Measurements from ENCODE around the gene ABLIM3.
"Not testable (repeated sequence)": the region's sequence is repeated elsewhere in the genome, so short reads cannot be mapped to it uniquely, and the experiment has no call there.

The ABLIM3 gene

DNA sequence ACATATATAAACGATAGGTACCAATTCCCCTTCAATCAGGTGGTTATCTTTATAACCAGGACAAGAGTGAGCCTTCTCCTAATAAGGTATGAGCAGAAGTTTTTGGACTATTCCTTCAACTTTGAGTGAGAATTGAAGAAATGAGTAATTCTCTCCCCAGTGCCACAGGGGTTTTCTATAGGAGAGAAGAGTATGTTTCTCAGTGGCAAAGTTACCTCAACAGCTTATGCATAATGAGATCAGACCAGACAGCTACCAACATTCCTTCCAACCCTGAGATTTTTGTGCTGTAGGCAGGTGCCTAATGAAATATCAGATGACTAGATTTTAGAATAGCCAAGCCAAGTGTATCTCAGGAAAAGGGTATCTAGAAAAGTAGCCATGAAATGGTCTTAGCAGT, 40.9 kb downstream of the ABLIM3 start:
- Histone ChIP-seq H3K4me1 (ENCODE audit: control insufficient read depth in 1 of 2, insufficient read depth in 2 of 2, low read length in 2 of 2) (no peaks in the 10 kb centered on the region), H3K9ac (ENCODE audit: low read depth in 1 of 2, low read length in 2 of 2) (no peak overlapping the region), H3K36me3 (ENCODE audit: control insufficient read depth in 1 of 2, insufficient read depth in 2 of 2, low read length in 2 of 2) (no peaks in the 10 kb centered on the region), H3K27me3 (ENCODE audit: control insufficient read depth in 1 of 2, insufficient read depth in 2 of 2, low read length in 2 of 2) (peaks cover 3 to 5% of the 10 kb centered on the region in 2 donors), H3K9me3 (ENCODE audit: control insufficient read depth in 1 of 2, low read length in 2 of 2) (no peaks in the 10 kb centered on the region), H3K27ac (ENCODE audit: low read depth, low read length) (no peak overlapping the region), H3K4me3 (ENCODE audit: low read depth in 1 of 2, low read length in 2 of 2) (no peak overlapping the region)

DNA sequence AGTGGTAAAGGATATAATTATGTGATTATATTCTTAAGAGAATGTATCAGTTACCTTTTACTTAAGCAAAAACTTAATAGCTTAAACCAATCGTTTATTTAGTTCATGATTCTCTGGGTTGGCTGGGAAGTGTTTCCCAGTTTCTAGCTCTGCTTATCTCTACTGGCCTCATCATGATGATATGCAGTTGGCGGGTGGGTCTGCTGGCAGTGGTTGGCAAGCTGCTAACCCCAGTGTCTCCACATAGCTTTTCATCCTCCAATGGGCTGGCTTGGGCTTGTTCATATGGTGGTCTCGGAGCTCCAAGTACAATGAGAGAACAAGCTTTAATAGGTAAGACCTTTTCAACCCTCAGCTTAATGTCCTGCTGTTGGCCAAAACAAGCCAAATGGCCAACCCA, 43.8 kb downstream of the ABLIM3 start:
- Histone ChIP-seq H3K4me1 (ENCODE audit: control insufficient read depth in 1 of 2, insufficient read depth in 2 of 2, low read length in 2 of 2) (no peaks in the 10 kb centered on the region), H3K36me3 (ENCODE audit: control insufficient read depth in 1 of 2, insufficient read depth in 2 of 2, low read length in 2 of 2) (no peaks in the 10 kb centered on the region), H3K9me3 (ENCODE audit: control insufficient read depth in 1 of 2, low read length in 2 of 2) (no peaks in the 10 kb centered on the region), H3K9ac (ENCODE audit: low read depth in 1 of 2, low read length in 2 of 2) (no peak overlapping the region), H3K27me3 (ENCODE audit: control insufficient read depth in 1 of 2, insufficient read depth in 2 of 2, low read length in 2 of 2) (no peaks in the 10 kb centered on the region), H3K4me3 (ENCODE audit: low read depth in 1 of 2, low read length in 2 of 2) (no peak overlapping the region), H3K27ac (ENCODE audit: low read depth, low read length) (no peak overlapping the region)

DNA sequence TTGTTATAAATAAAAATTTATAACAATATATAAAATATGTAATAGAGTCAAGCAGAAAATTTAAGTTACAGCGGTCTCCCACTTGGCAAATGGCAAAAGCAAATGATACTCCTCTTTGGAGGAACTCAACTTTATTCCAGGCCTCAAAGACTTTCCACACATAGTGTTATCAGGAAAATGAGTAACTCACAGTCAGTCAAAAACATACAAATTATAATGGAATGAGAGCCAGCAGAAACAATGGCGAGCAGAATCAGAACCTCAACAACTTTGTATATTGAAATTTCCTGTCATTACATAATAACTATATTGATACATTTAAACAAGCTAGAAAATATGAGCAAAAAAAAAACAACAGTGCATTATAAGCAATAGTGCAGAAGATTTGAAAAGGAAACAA, 45.2 kb downstream of the ABLIM3 start:
- H3K36me3 ChIP-seq (ENCODE audit: control insufficient read depth in 1 of 2, insufficient read depth in 2 of 2, low read length in 2 of 2): no peaks in the 10 kb centered on the region
- H3K27me3 ChIP-seq (ENCODE audit: control insufficient read depth in 1 of 2, insufficient read depth in 2 of 2, low read length in 2 of 2): no peaks in the 10 kb centered on the region
- H3K9me3 ChIP-seq (ENCODE audit: control insufficient read depth in 1 of 2, low read length in 2 of 2): no peaks in the 10 kb centered on the region
- no peaks in the 10 kb centered on the region for H3K4me1 ChIP-seq (ENCODE audit: control insufficient read depth in 1 of 2, insufficient read depth in 2 of 2, low read length in 2 of 2)
- no peak overlapping the region for H3K9ac ChIP-seq (ENCODE audit: low read depth in 1 of 2, low read length in 2 of 2)
- no peak overlapping the region for H3K27ac ChIP-seq (ENCODE audit: low read depth, low read length)
- H3K4me3 ChIP-seq (ENCODE audit: low read depth in 1 of 2, low read length in 2 of 2): no peak overlapping the region

DNA sequence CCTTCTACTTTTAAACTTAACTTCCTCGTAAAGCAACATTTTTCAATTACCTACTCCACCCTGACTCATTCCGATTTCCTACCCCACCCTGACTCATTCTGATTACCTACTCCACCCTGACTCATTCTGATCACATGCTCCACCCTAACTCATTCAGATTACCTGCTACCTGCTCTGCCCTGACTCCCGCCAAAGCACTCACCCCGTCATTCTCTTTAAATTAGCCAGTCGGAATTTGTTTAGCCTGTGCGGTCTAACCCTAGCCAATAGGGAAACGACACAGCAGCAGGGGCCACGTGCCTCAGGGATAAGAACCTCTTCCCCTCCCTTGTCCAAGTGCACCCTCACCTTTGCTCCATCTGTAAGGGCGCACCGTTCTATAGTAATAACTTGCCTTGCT, 46.3 kb downstream of the ABLIM3 start:
- H3K4me3 ChIP-seq (ENCODE audit: low read depth in 1 of 2, low read length in 2 of 2); H3K9ac ChIP-seq (ENCODE audit: low read depth in 1 of 2, low read length in 2 of 2); H3K9me3 ChIP-seq (ENCODE audit: control insufficient read depth in 1 of 2, low read length in 2 of 2); H3K27me3 ChIP-seq (ENCODE audit: control insufficient read depth in 1 of 2, insufficient read depth in 2 of 2, low read length in 2 of 2); H3K4me1 ChIP-seq (ENCODE audit: control insufficient read depth in 1 of 2, insufficient read depth in 2 of 2, low read length in 2 of 2); H3K27ac ChIP-seq (ENCODE audit: low read depth, low read length); H3K36me3 ChIP-seq (ENCODE audit: control insufficient read depth in 1 of 2, insufficient read depth in 2 of 2, low read length in 2 of 2): not testable (repeated sequence)

DNA sequence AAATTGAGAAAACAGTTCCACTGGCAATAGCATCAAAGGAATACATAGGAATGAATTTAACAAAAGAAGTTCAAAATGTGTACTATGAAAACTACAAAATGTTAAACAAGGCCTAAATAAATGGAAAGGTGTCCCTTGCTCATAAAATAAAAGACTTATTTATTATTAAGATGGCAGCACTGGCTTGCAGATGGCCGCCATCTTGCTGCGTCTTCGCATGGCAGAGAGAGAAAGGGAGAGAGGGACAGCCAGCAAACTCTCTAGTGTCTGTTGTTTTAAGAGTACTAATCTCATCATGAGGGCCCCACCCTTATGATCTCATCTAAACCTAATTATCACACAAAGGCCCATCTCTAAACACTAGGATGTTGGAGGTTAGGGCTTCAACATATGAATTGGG, 47.1 kb downstream of the ABLIM3 start:
- Histone ChIP-seq H3K4me3 (ENCODE audit: low read depth in 1 of 2, low read length in 2 of 2) (no peak overlapping the region), H3K27ac (ENCODE audit: low read depth, low read length) (no peak overlapping the region), H3K36me3 (ENCODE audit: control insufficient read depth in 1 of 2, insufficient read depth in 2 of 2, low read length in 2 of 2) (no peaks in the 10 kb centered on the region), H3K27me3 (ENCODE audit: control insufficient read depth in 1 of 2, insufficient read depth in 2 of 2, low read length in 2 of 2) (no peaks in the 10 kb centered on the region), H3K9ac (ENCODE audit: low read depth in 1 of 2, low read length in 2 of 2) (no peak overlapping the region), H3K4me1 (ENCODE audit: control insufficient read depth in 1 of 2, insufficient read depth in 2 of 2, low read length in 2 of 2) (no peaks in the 10 kb centered on the region), H3K9me3 (ENCODE audit: control insufficient read depth in 1 of 2, low read length in 2 of 2) (no peaks in the 10 kb centered on the region)

DNA sequence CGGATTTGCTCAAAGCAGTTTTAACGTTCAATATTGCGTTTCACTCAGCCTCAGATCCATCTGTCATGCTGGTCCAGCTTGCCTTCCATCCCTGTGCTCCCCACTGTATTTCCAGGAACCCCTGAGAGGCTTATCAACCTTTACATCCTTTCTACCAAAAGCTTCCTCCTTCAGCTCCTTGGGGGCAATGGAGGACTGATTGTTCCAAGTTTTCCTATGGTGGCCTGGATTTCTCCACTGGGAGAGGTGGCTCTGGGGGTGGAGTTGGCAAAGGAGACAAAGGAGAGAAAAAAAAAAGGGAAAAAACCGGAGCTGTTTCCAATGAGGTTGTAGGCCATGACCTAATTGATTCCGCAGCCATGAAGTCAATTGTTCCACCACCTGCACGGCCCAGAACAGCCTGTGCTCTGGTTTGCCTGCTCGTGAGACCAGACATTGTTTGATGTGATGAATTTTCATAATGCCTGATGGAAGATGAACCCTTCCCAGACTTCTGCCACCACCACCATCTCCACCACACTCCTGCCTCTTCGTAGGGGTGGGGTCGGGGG, 54.1 kb downstream of the ABLIM3 start:
- H3K4me1 ChIP-seq (ENCODE audit: control insufficient read depth in 1 of 2, insufficient read depth in 2 of 2, low read length in 2 of 2): no peaks in the 10 kb centered on the region
- no peaks in the 10 kb centered on the region for H3K9me3 ChIP-seq (ENCODE audit: control insufficient read depth in 1 of 2, low read length in 2 of 2)
- H3K9ac ChIP-seq (ENCODE audit: low read depth in 1 of 2, low read length in 2 of 2): no peak overlapping the region
- H3K27ac ChIP-seq (ENCODE audit: low read depth, low read length): no peak overlapping the region
- no peaks in the 10 kb centered on the region for H3K27me3 ChIP-seq (ENCODE audit: control insufficient read depth in 1 of 2, insufficient read depth in 2 of 2, low read length in 2 of 2)
- no peak overlapping the region for H3K4me3 ChIP-seq (ENCODE audit: low read depth in 1 of 2, low read length in 2 of 2)
- no peaks in the 10 kb centered on the region for H3K36me3 ChIP-seq (ENCODE audit: control insufficient read depth in 1 of 2, insufficient read depth in 2 of 2, low read length in 2 of 2)

DNA sequence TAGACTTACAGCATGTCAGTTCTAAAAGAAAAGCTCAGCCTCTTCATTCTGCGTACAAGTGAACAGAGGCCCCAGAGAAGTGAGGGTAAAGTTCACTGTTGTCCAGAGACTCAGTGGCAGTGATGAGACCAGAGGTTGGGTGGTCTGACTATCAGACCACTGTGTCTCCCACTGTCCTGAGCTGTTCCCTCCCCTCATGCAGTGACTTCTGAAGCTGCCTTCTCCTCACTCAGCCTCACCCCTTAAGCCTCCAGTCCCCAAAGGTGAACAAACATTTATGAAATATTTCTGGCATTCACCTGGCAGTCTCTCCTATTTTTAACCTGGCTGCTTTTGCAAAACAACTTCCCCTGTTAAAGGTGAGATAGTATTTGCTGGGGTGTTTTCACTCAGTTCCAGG, 54.7 kb downstream of the ABLIM3 start:
- Histone ChIP-seq H3K4me1 (ENCODE audit: control insufficient read depth in 1 of 2, insufficient read depth in 2 of 2, low read length in 2 of 2) (no peaks in the 10 kb centered on the region), H3K4me3 (ENCODE audit: low read depth in 1 of 2, low read length in 2 of 2) (no peak overlapping the region), H3K36me3 (ENCODE audit: control insufficient read depth in 1 of 2, insufficient read depth in 2 of 2, low read length in 2 of 2) (no peaks in the 10 kb centered on the region), H3K9me3 (ENCODE audit: control insufficient read depth in 1 of 2, low read length in 2 of 2) (no peaks in the 10 kb centered on the region), H3K9ac (ENCODE audit: low read depth in 1 of 2, low read length in 2 of 2) (no peak overlapping the region), H3K27me3 (ENCODE audit: control insufficient read depth in 1 of 2, insufficient read depth in 2 of 2, low read length in 2 of 2) (no peaks in the 10 kb centered on the region), H3K27ac (ENCODE audit: low read depth, low read length) (no peak overlapping the region)

DNA sequence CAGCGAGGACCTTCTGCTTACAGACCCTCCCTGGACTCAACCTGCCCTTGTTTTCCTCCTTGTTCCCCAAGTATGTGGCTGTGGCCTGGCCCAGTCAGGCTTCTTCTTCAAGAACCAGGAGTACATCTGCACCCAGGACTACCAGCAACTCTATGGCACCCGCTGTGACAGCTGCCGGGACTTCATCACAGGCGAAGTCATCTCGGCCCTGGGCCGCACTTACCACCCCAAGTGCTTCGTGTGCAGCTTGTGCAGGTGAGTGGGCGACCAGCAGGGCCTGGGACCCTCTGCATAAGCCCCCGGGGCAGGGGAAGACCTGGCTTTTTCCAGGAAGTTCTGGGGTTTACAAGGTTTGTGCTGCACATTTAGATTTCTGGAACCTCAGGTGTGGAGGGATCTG, 56.9 kb downstream of the ABLIM3 start:
- Histone ChIP-seq H3K4me3 (ENCODE audit: low read depth in 1 of 2, low read length in 2 of 2) (no peak overlapping the region), H3K27ac (ENCODE audit: low read depth, low read length) (no peak overlapping the region), H3K4me1 (ENCODE audit: control insufficient read depth in 1 of 2, insufficient read depth in 2 of 2, low read length in 2 of 2) (no peaks in the 10 kb centered on the region), H3K9ac (ENCODE audit: low read depth in 1 of 2, low read length in 2 of 2) (no peak overlapping the region), H3K36me3 (ENCODE audit: control insufficient read depth in 1 of 2, insufficient read depth in 2 of 2, low read length in 2 of 2) (peaks cover 0 to under 1% of the 10 kb centered on the region in 2 donors), H3K9me3 (ENCODE audit: control insufficient read depth in 1 of 2, low read length in 2 of 2) (no peaks in the 10 kb centered on the region), H3K27me3 (ENCODE audit: control insufficient read depth in 1 of 2, insufficient read depth in 2 of 2, low read length in 2 of 2) (no peaks in the 10 kb centered on the region)

DNA sequence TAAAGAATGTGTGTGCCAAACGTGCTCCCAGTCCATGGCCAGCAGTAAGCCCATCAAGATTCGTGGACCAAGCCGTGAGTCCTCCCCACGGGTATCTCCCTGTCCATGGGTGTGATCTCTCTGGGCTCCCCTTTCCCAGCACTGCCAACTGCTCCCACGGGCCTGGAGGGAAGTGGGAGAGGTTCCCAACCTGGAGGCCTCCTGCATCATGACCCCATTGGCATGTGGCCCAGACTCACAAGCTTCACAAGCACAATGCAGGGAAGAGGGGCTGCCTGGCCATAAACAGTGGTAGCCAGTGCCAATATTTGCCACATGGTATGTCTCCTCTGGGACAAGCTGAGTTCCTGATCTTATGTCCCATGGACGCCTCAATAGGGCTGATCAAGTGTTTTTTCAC, 59.1 kb downstream of the ABLIM3 start:
- no peak overlapping the region for H3K9ac ChIP-seq (ENCODE audit: low read depth in 1 of 2, low read length in 2 of 2)
- H3K27ac ChIP-seq (ENCODE audit: low read depth, low read length): no peak overlapping the region
- H3K27me3 ChIP-seq (ENCODE audit: control insufficient read depth in 1 of 2, insufficient read depth in 2 of 2, low read length in 2 of 2): no peaks in the 10 kb centered on the region
- no peaks in the 10 kb centered on the region for H3K9me3 ChIP-seq (ENCODE audit: control insufficient read depth in 1 of 2, low read length in 2 of 2)
- H3K4me3 ChIP-seq (ENCODE audit: low read depth in 1 of 2, low read length in 2 of 2): no peak overlapping the region
- H3K4me1 ChIP-seq (ENCODE audit: control insufficient read depth in 1 of 2, insufficient read depth in 2 of 2, low read length in 2 of 2): no peaks in the 10 kb centered on the region
- peaks cover 0 to 5% of the 10 kb centered on the region in 2 donors for H3K36me3 ChIP-seq (ENCODE audit: control insufficient read depth in 1 of 2, insufficient read depth in 2 of 2, low read length in 2 of 2)

DNA sequence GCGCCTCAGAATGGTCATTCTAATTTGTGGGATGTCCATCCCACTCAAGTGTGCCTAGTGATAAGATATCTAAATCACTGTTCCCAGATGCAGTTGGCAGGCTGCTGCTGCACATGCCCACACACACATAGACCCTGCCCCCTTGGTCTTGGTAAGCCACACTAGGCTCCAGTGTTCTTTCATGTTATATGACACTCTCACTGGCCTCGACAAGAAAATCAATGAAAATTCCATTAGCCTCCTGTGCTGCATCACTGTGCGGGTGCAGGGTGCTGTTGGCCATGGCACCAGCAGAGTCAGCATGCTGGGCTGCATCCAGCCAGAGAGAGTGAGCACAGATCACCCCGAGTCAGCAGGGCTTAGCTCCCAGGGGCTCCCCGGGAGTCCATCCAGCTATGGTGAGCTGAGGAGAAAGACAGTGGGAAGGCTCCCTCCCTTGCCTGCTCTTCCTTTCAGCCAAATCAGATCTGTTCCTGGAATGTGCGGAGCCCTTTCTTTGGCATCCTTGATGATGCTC, 59.9 kb downstream of the ABLIM3 start:
- Histone ChIP-seq H3K27ac (ENCODE audit: low read depth, low read length) (no peak overlapping the region), H3K27me3 (ENCODE audit: control insufficient read depth in 1 of 2, insufficient read depth in 2 of 2, low read length in 2 of 2) (no peaks in the 10 kb centered on the region), H3K4me1 (ENCODE audit: control insufficient read depth in 1 of 2, insufficient read depth in 2 of 2, low read length in 2 of 2) (no peaks in the 10 kb centered on the region), H3K9me3 (ENCODE audit: control insufficient read depth in 1 of 2, low read length in 2 of 2) (no peaks in the 10 kb centered on the region), H3K36me3 (ENCODE audit: control insufficient read depth in 1 of 2, insufficient read depth in 2 of 2, low read length in 2 of 2) (peaks cover 0 to 5% of the 10 kb centered on the region in 2 donors), H3K9ac (ENCODE audit: low read depth in 1 of 2, low read length in 2 of 2) (no peak overlapping the region), H3K4me3 (ENCODE audit: low read depth in 1 of 2, low read length in 2 of 2) (no peak overlapping the region)
